Left lung (tissue), 14 donors: ENCODE results near the gene ANKRD52. TPM values are rescaled to one million over a fixed set of nuclear protein-coding genes. Genes with fewer than 3 reads are reported as not detected.

Experiments used
- ATAC-seq: fragments of 200-7000 bp; cut with Tn5 transposase; one replicate; pipeline ENCODE4 v1.9.1; 2020; ENCODE audit warnings: moderate library complexity
- DNase-seq, 4 donors: peaks; one replicate each; pipeline ENCODE4 v3.0.0-alpha.2; 2013 to 2020
- H3K27ac ChIP-seq, 2 donors: fragments of 200-600 bp; sonication (generic) in 1 of 2; one replicate each; pipeline versions ENCODE4 v1.5.0 to v1.8.0; 2020 to 2021
- H3K27me3 ChIP-seq, 2 donors: fragments of 200-600 bp; sonication (generic) in 1 of 2; one replicate each; pipeline versions ENCODE4 v1.5.0 to v1.8.0; 2020 to 2021
- H3K36me3 ChIP-seq, 2 donors: fragments of 200-600 bp; sonication (generic) in 1 of 2; one replicate each; pipeline versions ENCODE4 v1.5.0 to v1.8.0; 2020 to 2021
- H3K4me1 ChIP-seq, 2 donors: fragments of 200-600 bp; one replicate each; pipeline ENCODE4 v1.8.0; 2021
- H3K4me3 ChIP-seq, 2 donors: fragments of 200-600 bp; sonication (generic) in 1 of 2; one replicate each; pipeline versions ENCODE4 v1.5.0 to v1.8.0; 2020 to 2021; ENCODE audit warnings: mild to moderate bottlenecking in 1 of 2
- H3K9me3 ChIP-seq, 2 donors: fragments of 200-600 bp; sonication (generic) in 1 of 2; one replicate each; pipeline versions ENCODE4 v1.5.0 to v1.8.0; 2020 to 2021
- intact Hi-C, 2 donors: fragments of 100-400 bp; cut with DNase I; formaldehyde crosslinking; loops; one replicate each; pipeline versions ENCODE4 v1.11.2 to v1.14.2; 2022
- long read RNA-seq, 12 donors: library from polyadenylated mRNA in 2 of 12; unstranded in 2 of 12; transcript quantifications; one replicate each; pipeline ENCODE4 v2.0.0 and lab custom pipeline, GENCODE V29; 2019 to 2026
- polyA plus RNA-seq, 6 donors: library from polyadenylated mRNA; unstranded; fragments of 120-200 nt; gene quantifications; one replicate each; pipeline ENCODE4 v1.2.1, GENCODE V29; 2013; ENCODE audit not compliant: insufficient read length in 6 of 6
- total RNA-seq, 2 donors: library from RNA; stranded (reverse); fragmentation: NEBNext Ultra II Directional; extraction: Animal tissue kit (Norgen Biotek cat#: 25700); gene quantifications; one replicate each; pipeline ENCODE4 v1.2.1, GENCODE V29; 2021
- TF ChIP-seq, protein P1 (sequence below), 2 donors: fragments of 200-600 bp; sonication (generic) in 1 of 2; IDR thresholded peaks; one replicate each; pipeline versions ENCODE4 v1.5.0 to v1.8.0; 2021; ENCODE audit warnings: antibody characterized with exemption in 2 of 2
- donor health status: DM: no; HTN: yes; CAD: no.
- donor health status: DM: no; HTN: no; CAD: no.

Gene ANKRD52
- total RNA-seq = 10 to 100 TPM; 33.3 to 39.3 TPM
- polyA plus RNA-seq = 10 to 100 TPM; 24.6 to 40.1 (median 31.7) TPM
- long read RNA-seq, donor 1, full-length matches to known transcripts = 1 of 24 reads
- long read RNA-seq, donor 1, partial matches to known transcripts = 23 of 24 reads
- long read RNA-seq, donor 1, other reads (novel, unspliced or antisense) = 0 of 24 reads
- long read RNA-seq, donor 2, full-length matches to known transcripts = 3 of 24 reads
- long read RNA-seq, donor 2, partial matches to known transcripts = 21 of 24 reads
- long read RNA-seq, donor 2, other reads (novel, unspliced or antisense) = 0 of 24 reads
- long read RNA-seq, donor 3, full-length matches to known transcripts = 1 of 1 reads
- long read RNA-seq, donor 3, partial matches to known transcripts = 0 of 1 reads
- long read RNA-seq, donor 3, other reads (novel, unspliced or antisense) = 0 of 1 reads
- long read RNA-seq, donor 4, partial matches to known transcripts = 2 of 6 reads
- long read RNA-seq, donor 4, other reads (novel, unspliced or antisense) = 4 of 6 reads
- long read RNA-seq, donor 5 = 0 reads
- long read RNA-seq, donor 6, full-length matches to known transcripts = 1 of 1 reads
- long read RNA-seq, donor 6, partial matches to known transcripts = 0 of 1 reads
- long read RNA-seq, donor 6, other reads (novel, unspliced or antisense) = 0 of 1 reads
- long read RNA-seq, donor 7 = 0 reads
- long read RNA-seq, donor 8, full-length matches to known transcripts = 1 of 1 reads
- long read RNA-seq, donor 8, partial matches to known transcripts = 0 of 1 reads
- long read RNA-seq, donor 8, other reads (novel, unspliced or antisense) = 0 of 1 reads
- long read RNA-seq, donor 9 = 0 reads
- long read RNA-seq, donor 10, partial matches to known transcripts = 0 of 2 reads
- long read RNA-seq, donor 10, other reads (novel, unspliced or antisense) = 2 of 2 reads
- long read RNA-seq, donor 11, full-length matches to known transcripts = 2 of 7 reads
- long read RNA-seq, donor 11, partial matches to known transcripts = 0 of 7 reads
- long read RNA-seq, donor 11, other reads (novel, unspliced or antisense) = 5 of 7 reads
- long read RNA-seq, donor 12 = 0 reads

DNA sequence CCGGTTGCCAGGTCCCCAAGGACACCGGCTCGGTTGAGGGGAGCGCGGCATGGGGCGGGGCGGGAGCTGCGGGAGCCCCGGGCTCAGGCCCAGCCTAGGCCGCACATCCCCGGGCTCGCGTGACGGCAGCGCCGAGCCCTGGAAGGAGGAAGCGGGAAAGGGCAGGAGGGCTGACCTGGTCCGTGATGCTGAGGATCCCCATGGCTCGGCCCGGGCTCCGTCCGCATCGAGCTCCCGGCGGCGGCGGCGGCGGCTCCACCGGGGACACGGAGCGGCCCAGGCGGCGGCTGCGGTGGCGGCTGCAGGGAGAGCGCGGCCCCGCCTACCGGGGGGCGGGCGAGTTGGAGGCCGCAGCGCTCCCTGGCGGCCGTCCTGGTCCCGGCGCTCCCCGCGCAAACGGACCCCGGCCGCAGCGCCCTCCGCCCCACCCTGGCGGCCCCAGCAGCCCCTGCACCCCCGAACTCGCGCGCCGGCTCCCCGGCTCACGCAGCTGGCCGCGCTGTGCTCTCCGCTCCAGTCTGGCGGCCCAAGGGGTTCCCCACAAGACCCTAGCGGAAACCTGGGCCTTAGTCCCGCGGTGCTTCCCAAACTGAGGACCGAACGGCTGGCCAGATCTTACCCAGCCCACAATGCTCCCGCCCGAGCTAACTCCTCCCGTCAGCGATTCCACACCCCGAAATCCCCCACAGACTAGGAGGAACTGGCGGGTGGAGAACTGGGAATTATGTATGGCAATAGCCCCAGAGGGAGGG, at the start of gene ANKRD52:
TSS of gene ANKRD52 (minus strand) at position 317 of the 752 bp plus-strand sequence. CDS start at position 202, 115 bp downstream.
- Histone ChIP-seq H3K27ac (peak within 1 kb of the TSS; percentile 86 to 90), H3K4me1 (peaks cover 16 to 27% of the 10 kb centered on the region in 2 donors), H3K27me3 (no peaks in the 10 kb centered on the region), H3K9me3 (no peaks in the 10 kb centered on the region), H3K4me3 (peak within 1 kb of the TSS; percentile 95 to 96), H3K36me3 (peaks cover 0 to 26% of the 10 kb centered on the region in 2 donors)
- intact Hi-C loops = no loop called here
- ATAC-seq (peak; percentile 97), DNase-seq (peak; percentile 70 to 96 (median 85))
- TF ChIP-seq, protein P1, sequence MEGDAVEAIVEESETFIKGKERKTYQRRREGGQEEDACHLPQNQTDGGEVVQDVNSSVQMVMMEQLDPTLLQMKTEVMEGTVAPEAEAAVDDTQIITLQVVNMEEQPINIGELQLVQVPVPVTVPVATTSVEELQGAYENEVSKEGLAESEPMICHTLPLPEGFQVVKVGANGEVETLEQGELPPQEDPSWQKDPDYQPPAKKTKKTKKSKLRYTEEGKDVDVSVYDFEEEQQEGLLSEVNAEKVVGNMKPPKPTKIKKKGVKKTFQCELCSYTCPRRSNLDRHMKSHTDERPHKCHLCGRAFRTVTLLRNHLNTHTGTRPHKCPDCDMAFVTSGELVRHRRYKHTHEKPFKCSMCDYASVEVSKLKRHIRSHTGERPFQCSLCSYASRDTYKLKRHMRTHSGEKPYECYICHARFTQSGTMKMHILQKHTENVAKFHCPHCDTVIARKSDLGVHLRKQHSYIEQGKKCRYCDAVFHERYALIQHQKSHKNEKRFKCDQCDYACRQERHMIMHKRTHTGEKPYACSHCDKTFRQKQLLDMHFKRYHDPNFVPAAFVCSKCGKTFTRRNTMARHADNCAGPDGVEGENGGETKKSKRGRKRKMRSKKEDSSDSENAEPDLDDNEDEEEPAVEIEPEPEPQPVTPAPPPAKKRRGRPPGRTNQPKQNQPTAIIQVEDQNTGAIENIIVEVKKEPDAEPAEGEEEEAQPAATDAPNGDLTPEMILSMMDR (IDR thresholded peaks at IDR 0.05) = peak; percentile 55 to 83

DNA sequence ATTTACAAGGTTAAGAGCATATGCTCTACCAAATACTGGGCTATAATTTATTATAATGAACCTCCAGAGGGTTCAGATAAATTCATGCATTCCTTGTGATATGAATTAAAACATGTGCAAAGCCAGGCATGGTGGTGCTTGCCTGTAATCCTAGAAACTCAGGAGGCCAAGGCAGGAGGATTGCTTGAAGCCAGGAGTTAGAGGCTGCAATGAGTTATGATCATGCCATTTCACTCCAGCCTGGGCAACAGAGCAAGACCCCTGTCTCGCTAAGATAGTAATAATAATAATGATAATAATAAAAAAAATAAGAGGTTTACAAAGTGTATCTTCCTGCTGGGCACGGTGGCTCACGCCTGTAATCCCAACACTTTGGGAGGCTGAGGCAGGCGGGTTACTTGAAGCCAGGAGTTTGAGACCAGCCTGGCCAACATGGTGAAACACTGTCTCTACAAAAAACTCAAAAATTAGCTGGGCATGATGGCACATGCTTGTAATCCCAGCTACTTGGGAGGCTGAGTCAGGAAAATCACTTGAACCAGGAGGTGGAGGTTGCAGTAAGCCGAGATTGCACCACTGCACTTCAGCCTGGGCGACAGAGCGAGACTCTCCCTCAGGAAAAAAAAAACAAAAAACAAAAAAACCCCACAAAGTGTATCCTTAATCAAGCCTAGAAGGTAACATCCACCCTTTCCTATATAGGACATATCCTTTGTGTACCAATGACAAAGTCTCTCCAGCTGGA, 49.2 kb upstream of the ANKRD52 start:
- intact Hi-C loops = no loop called here
- no peak overlapping the region for H3K27ac ChIP-seq
- H3K4me1 ChIP-seq = no peaks in the 10 kb centered on the region
- TF ChIP-seq, protein P1 (IDR thresholded peaks at IDR 0.05) = no peak
- peaks cover 0 to 92% of the 10 kb centered on the region in 2 donors for H3K36me3 ChIP-seq
- no peaks in the 10 kb centered on the region for H3K27me3 ChIP-seq
- H3K4me3 ChIP-seq = no peak overlapping the region
- no peak for DNase-seq
- ATAC-seq = no peak
- no peaks in the 10 kb centered on the region for H3K9me3 ChIP-seq

DNA sequence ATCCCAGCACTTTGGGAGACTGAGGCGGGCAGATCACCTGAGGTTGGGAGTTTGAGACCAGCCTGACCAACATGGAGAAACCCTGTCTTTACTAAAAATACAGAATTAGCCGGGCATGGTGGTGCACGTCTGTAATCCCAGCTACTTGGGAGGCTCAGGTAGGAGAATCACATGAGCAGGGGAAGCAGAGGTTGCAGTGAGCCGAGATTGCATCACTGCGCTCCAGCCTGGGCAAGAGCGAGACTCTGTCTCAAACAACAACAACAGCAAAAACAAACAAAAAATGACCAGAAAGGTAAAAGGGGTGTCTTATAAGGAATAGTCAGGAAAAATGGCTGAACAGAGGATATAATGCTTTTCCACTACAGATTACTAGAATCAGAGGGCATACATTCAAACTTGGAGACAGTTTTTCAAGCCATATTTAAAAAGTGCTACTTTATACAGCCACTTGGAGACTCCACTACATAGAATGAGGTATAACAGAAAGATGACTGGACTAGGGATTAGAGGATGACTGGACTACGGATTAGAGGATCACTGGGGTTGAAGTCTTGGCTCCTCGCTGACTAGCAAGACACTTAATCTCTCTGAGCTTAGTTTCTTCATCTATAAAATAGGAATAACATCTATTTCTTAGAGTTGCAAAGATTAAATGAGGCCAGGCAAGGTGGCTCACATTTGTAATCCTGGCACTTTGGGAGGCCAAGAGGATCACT, 46.8 kb upstream of the ANKRD52 start:
- peaks cover 0 to 69% of the 10 kb centered on the region in 2 donors for H3K36me3 ChIP-seq
- TF ChIP-seq, protein P1 (IDR thresholded peaks at IDR 0.05) = no peak
- H3K27me3 ChIP-seq = no peaks in the 10 kb centered on the region
- intact Hi-C loops = no loop called here
- ATAC-seq (no peak), DNase-seq (no peak)
- H3K4me1 ChIP-seq = peaks cover 10 to 19% of the 10 kb centered on the region in 2 donors
- H3K4me3 ChIP-seq = no peak overlapping the region
- H3K27ac ChIP-seq = no peak overlapping the region
- no peaks in the 10 kb centered on the region for H3K9me3 ChIP-seq

DNA sequence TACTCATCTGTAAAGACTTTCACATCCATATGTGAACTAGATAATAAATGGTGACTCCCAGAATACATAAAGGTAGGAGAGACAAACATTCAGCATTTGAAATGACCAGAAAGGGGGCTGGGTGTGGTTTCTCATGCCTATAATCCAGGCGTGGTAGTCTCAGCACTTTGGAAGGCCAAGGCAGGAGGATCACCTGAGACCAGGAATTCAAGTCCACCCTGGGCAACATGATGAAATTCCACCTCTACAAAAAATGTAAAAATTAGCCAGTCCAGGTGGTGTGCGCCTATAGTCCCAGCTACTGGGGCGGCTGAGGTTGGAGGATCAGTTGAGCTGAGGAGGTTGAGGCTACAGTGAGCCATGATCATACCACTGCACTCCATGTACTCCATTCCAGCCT, 46.1 kb upstream of the ANKRD52 start:
- DNase-seq = no peak
- Histone ChIP-seq H3K4me3 (no peak overlapping the region), H3K27me3 (no peaks in the 10 kb centered on the region), H3K4me1 (peaks cover 12 to 22% of the 10 kb centered on the region in 2 donors), H3K36me3 (peaks cover 0 to 61% of the 10 kb centered on the region in 2 donors), H3K27ac (no peak overlapping the region), H3K9me3 (no peaks in the 10 kb centered on the region)
- intact Hi-C loops = no loop called here
- TF ChIP-seq, protein P1 (IDR thresholded peaks at IDR 0.05) = no peak
- ATAC-seq = no peak
